Vagina (tissue), 2 donors: Measurements from ENCODE around the gene LLGL1. TPM values are rescaled to one million over a fixed set of nuclear protein-coding genes. Genes with fewer than 3 reads are reported as not detected.
A peak's percentile ranks its signal among the peaks of the same experiment; 100 is the strongest.
"Not testable (repeated sequence)": the region's sequence is repeated elsewhere in the genome, so short reads cannot be mapped to it uniquely, and the experiment has no call there.

Source experiments
- DNase-seq, 2 donors: peaks; one replicate each; pipeline ENCODE4 v3.0.0-alpha.2; 2017; ENCODE audit errors: extremely low spot score in 2 of 2
- H3K27ac ChIP-seq: fragments of 200-600 bp; sonication (generic); one replicate; pipeline ENCODE4 v1.5.1; 2019
- H3K27me3 ChIP-seq: fragments of 200-600 bp; sonication (generic); one replicate; pipeline ENCODE4 v1.5.1; 2019
- H3K36me3 ChIP-seq, 2 donors: fragments of 200-600 bp; sonication (generic); one replicate each; pipeline ENCODE4 v1.5.1; 2017 to 2019
- H3K4me1 ChIP-seq: fragments of 200-600 bp; sonication (generic); one replicate; pipeline ENCODE4 v1.5.1; 2019
- H3K4me3 ChIP-seq, 2 donors: fragments of 200-600 bp; sonication (generic); 1 replicate in 1 of 2; 2 replicates in 1 of 2; pipeline ENCODE4 v1.5.1; 2016 to 2019
- H3K9me3 ChIP-seq: fragments of 200-600 bp; sonication (generic); one replicate; pipeline ENCODE4 v1.5.1; 2019
- CTCF ChIP-seq, 3 experiments: fragments of 450-650 bp in 2 of 3; fragments of 200-600 bp in 1 of 3; sonication (generic) in 1 of 3; IDR thresholded peaks; one replicate each; pipeline ENCODE4 v1.5.1; 2017 to 2019; ENCODE audit warnings: antibody characterized with exemption in 3 of 3, mild to moderate bottlenecking in 2 of 3, moderate library complexity in 2 of 3
- POLR2A ChIP-seq, 2 donors: fragments of 450-650 bp; IDR thresholded peaks; one replicate each; pipeline ENCODE4 v1.6.1; 2017; ENCODE audit warnings: antibody characterized with exemption in 2 of 2, mild to moderate bottlenecking in 2 of 2, moderate library complexity in 2 of 2
- POLR2AphosphoS5 ChIP-seq, 2 donors: sonication (generic); formaldehyde crosslinking; IDR thresholded peaks; one replicate each; pipeline ENCODE4 v1.9.0; 2017; ENCODE audit warnings: antibody characterized with exemption in 2 of 2, mild to moderate bottlenecking in 2 of 2, low read depth in 1 of 2; ENCODE audit not compliant: insufficient read depth in 1 of 2
- intact Hi-C: fragments of 100-400 bp; cut with DNase I; formaldehyde crosslinking; loops from one replicate; pipeline ENCODE4 v1.15.1; 2023
- total RNA-seq: library from RNA; depleted of rRNA; stranded (reverse); fragments of >200 nt; gene quantifications from one replicate; pipeline ENCODE4 v1.2.3, GENCODE V29; 2016

The LLGL1 gene
- total RNA-seq, 1 donor from 2014 or later = 27.7 TPM

- no peaks in the 10 kb centered on the region for H3K4me1 ChIP-seq
- peaks cover 6 to 51% of the 10 kb centered on the region in 2 donors for H3K36me3 ChIP-seq
- intact Hi-C loops = no loop called here
- no peaks in the 10 kb centered on the region for H3K9me3 ChIP-seq
- no peak for DNase-seq
- H3K4me3 ChIP-seq = no peak overlapping the region
- no peak overlapping the region for H3K27ac ChIP-seq
- no peak for TF ChIP-seq POLR2A (IDR thresholded peaks at IDR 0.05)
- no peak for TF ChIP-seq POLR2AphosphoS5 (IDR thresholded peaks at IDR 0.05; ENCODE audit: insufficient read depth in 1 of 2, low read depth in 1 of 2)
- TF ChIP-seq CTCF (IDR thresholded peaks at IDR 0.05) = no peak
- H3K27me3 ChIP-seq = no peaks in the 10 kb centered on the region
These were observed 18.5 kb upstream of the LLGL1 start for GRCh38 chr17:18206962-18207361.

- Histone ChIP-seq H3K4me3 (no peak overlapping the region), H3K9me3 (no peaks in the 10 kb centered on the region), H3K27me3 (no peaks in the 10 kb centered on the region), H3K36me3 (peaks cover 6 to 51% of the 10 kb centered on the region in 2 donors), H3K27ac (no peak overlapping the region), H3K4me1 (no peaks in the 10 kb centered on the region)
- intact Hi-C loops = no loop called here
- DNase-seq = no peak
- no peak for TF ChIP-seq POLR2A (IDR thresholded peaks at IDR 0.05)
- TF ChIP-seq POLR2AphosphoS5 (IDR thresholded peaks at IDR 0.05; ENCODE audit: insufficient read depth in 1 of 2, low read depth in 1 of 2) = no peak
- TF ChIP-seq CTCF (IDR thresholded peaks at IDR 0.05) = no peak
These were observed 17.3 kb upstream of the LLGL1 start for GRCh38 chr17:18208092-18208491.

GRCh38 chr17:18213666-18214270 lies 11.7 kb upstream of the LLGL1 start:
- DNase-seq = no peak
- TF ChIP-seq CTCF (IDR thresholded peaks at IDR 0.05) (no peak), POLR2A (IDR thresholded peaks at IDR 0.05) (no peak), POLR2AphosphoS5 (IDR thresholded peaks at IDR 0.05; ENCODE audit: insufficient read depth in 1 of 2, low read depth in 1 of 2) (no peak)
- Histone ChIP-seq H3K27me3 (no peaks in the 10 kb centered on the region), H3K4me1 (no peaks in the 10 kb centered on the region), H3K9me3 (no peaks in the 10 kb centered on the region), H3K27ac (no peak overlapping the region), H3K36me3 (peaks cover 1 to 24% of the 10 kb centered on the region in 2 donors), H3K4me3 (no peak overlapping the region)
- intact Hi-C loops = no loop called here

GRCh38 chr17:18216906-18217305 lies 8.5 kb upstream of the LLGL1 start:
- H3K9me3 ChIP-seq, intact Hi-C loops, DNase-seq, H3K4me1 ChIP-seq, H3K27me3 ChIP-seq, H3K4me3 ChIP-seq, H3K27ac ChIP-seq, H3K36me3 ChIP-seq: not testable (repeated sequence)

- Histone ChIP-seq H3K27ac (no peak overlapping the region), H3K4me1 (no peaks in the 10 kb centered on the region), H3K4me3 (no peak overlapping the region), H3K9me3 (no peaks in the 10 kb centered on the region), H3K27me3 (no peaks in the 10 kb centered on the region), H3K36me3 (no peaks in the 10 kb centered on the region)
- no peak for DNase-seq
- intact Hi-C loops = no loop called here
- TF ChIP-seq CTCF (IDR thresholded peaks at IDR 0.05) (peak; percentile 62 to 86 (median 79)), POLR2A (IDR thresholded peaks at IDR 0.05) (no peak)
These were observed 7.9 kb upstream of the LLGL1 start for GRCh38 chr17:18217412-18218015.
